Mucosa of descending colon (tissue), 3 donors: ENCODE results near the gene AZI2. TPM values are rescaled to one million over a fixed set of nuclear protein-coding genes. Genes with fewer than 3 reads are reported as not detected.
A peak's percentile ranks its signal among the peaks of the same experiment; 100 is the strongest.

Source experiments
- ATAC-seq: fragments of 200-7000 bp; cut with Tn5 transposase; one replicate; pipeline ENCODE4 v1.9.1; 2020; ENCODE audit warnings: mild to moderate bottlenecking, moderate library complexity
- DNase-seq, 3 donors: peaks; one replicate each; pipeline ENCODE4 v3.0.0-alpha.2; 2020
- H3K36me3 ChIP-seq: fragments of 200-600 bp; one replicate; pipeline ENCODE4 v1.8.0; 2021; ENCODE audit warnings: low read depth, mild to moderate bottlenecking
- H3K4me1 ChIP-seq: fragments of 200-600 bp; one replicate; pipeline ENCODE4 v1.8.0; 2021; ENCODE audit warnings: low read depth, mild to moderate bottlenecking
- H3K4me3 ChIP-seq: fragments of 200-600 bp; one replicate; pipeline ENCODE4 v1.8.0; 2021; ENCODE audit warnings: mild to moderate bottlenecking
- H3K9me3 ChIP-seq: fragments of 200-600 bp; one replicate; pipeline ENCODE4 v1.8.0; 2021; ENCODE audit warnings: mild to moderate bottlenecking
- intact Hi-C, 2 donors: fragments of 100-400 bp; cut with DNase I in 1 of 2; cut with micrococcal nuclease in 1 of 2; formaldehyde crosslinking; loops; one replicate each; pipeline versions ENCODE4 v1.11.0 to v1.11.1; 2022; cut with DNase I, micrococcal nuclease
- total RNA-seq, 3 donors: library from RNA; stranded (reverse); fragmentation: NEBNext Ultra II Directional in 2 of 3; extraction: Animal tissue kit (Norgen Biotek cat#: 25700) in 2 of 3; gene quantifications; one replicate each; pipeline versions ENCODE4 v1.2.1 to v1.2.4, GENCODE V29; 2021 to 2023
- TF ChIP-seq, protein P1 (sequence below): fragments of 200-600 bp; IDR thresholded peaks from one replicate; pipeline ENCODE4 v1.8.0; 2022; ENCODE audit warnings: antibody characterized with exemption, mild to moderate bottlenecking
- donor health status: DM: no; HTN: no; CAD: no; lungs with moderate emphysema.
- donor health status: DM: no; HTN: no; CAD: no.
- donor health status: DM: no; HTN: yes; CAD: no.

Gene AZI2
- total RNA-seq, 3 donors from 2014 or later: 50.4 to 61.6 (median 55.3) TPM

GRCh38 chr3:28320981-28321380, 27.6 kb downstream of the AZI2 start:
- TF ChIP-seq, protein P1, sequence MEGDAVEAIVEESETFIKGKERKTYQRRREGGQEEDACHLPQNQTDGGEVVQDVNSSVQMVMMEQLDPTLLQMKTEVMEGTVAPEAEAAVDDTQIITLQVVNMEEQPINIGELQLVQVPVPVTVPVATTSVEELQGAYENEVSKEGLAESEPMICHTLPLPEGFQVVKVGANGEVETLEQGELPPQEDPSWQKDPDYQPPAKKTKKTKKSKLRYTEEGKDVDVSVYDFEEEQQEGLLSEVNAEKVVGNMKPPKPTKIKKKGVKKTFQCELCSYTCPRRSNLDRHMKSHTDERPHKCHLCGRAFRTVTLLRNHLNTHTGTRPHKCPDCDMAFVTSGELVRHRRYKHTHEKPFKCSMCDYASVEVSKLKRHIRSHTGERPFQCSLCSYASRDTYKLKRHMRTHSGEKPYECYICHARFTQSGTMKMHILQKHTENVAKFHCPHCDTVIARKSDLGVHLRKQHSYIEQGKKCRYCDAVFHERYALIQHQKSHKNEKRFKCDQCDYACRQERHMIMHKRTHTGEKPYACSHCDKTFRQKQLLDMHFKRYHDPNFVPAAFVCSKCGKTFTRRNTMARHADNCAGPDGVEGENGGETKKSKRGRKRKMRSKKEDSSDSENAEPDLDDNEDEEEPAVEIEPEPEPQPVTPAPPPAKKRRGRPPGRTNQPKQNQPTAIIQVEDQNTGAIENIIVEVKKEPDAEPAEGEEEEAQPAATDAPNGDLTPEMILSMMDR: no peak
- H3K9me3 ChIP-seq: no peaks in the 10 kb centered on the region
- intact Hi-C loops: no loop called here
- ATAC-seq: no peak
- no peaks in the 10 kb centered on the region for H3K36me3 ChIP-seq
- no peak for DNase-seq
- H3K4me3 ChIP-seq: no peak overlapping the region
- H3K4me1 ChIP-seq: no peaks in the 10 kb centered on the region

- ATAC-seq (peak; percentile 80), DNase-seq (peak in 1 of 3 donors; percentile 26)
- intact Hi-C loops: no loop called here
- TF ChIP-seq, protein P1: peak; percentile 24
- H3K4me3 ChIP-seq: no peak overlapping the region
- no peaks in the 10 kb centered on the region for H3K36me3 ChIP-seq
- no peaks in the 10 kb centered on the region for H3K9me3 ChIP-seq
- no peaks in the 10 kb centered on the region for H3K4me1 ChIP-seq
Measured at GRCh38 chr3:28317438-28318022, 31.1 kb downstream of the AZI2 start.

- intact Hi-C loops: no loop called here
- TF ChIP-seq, protein P1: no peak
- Histone ChIP-seq H3K9me3 (no peaks in the 10 kb centered on the region), H3K4me3 (no peak overlapping the region), H3K4me1 (no peaks in the 10 kb centered on the region), H3K36me3 (no peaks in the 10 kb centered on the region)
- DNase-seq: no peak
- ATAC-seq: no peak
Measured at GRCh38 chr3:28316226-28316625, 32.4 kb downstream of the AZI2 start.

DNA sequence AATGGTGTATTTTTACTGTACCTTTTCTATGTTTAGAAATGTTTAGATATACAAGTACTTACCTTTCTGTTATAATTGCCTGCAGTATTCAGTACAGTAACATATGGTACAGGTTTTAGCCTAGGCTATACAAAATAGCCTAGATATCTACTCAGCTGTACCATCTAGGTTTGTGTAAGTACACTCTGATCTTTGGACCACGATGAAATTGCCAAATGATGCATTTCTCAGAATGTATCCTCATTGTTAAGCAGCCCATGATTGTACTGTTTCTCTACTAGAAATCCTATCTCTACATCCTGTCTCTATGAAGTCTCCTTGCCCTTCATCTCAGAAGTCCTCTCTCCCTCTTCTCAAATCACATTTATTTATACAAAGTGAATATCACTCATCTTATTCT, 32.9 kb downstream of the AZI2 start:
- Histone ChIP-seq H3K36me3 (no peaks in the 10 kb centered on the region), H3K4me1 (no peaks in the 10 kb centered on the region), H3K4me3 (no peak overlapping the region), H3K9me3 (no peaks in the 10 kb centered on the region)
- DNase-seq (no peak), ATAC-seq (no peak)
- intact Hi-C loops: no loop called here
- TF ChIP-seq, protein P1: no peak

GRCh38 chr3:28308196-28308595, 40.4 kb downstream of the AZI2 start:
- intact Hi-C loops: no loop called here
- H3K4me3 ChIP-seq: no peak overlapping the region
- DNase-seq: no peak
- ATAC-seq: no peak
- no peaks in the 10 kb centered on the region for H3K36me3 ChIP-seq
- TF ChIP-seq, protein P1: no peak
- H3K4me1 ChIP-seq: no peaks in the 10 kb centered on the region
- no peaks in the 10 kb centered on the region for H3K9me3 ChIP-seq

- DNase-seq (no peak), ATAC-seq (no peak)
- Histone ChIP-seq H3K36me3 (no peaks in the 10 kb centered on the region), H3K9me3 (no peaks in the 10 kb centered on the region), H3K4me1 (no peaks in the 10 kb centered on the region), H3K4me3 (no peak overlapping the region)
- intact Hi-C loops: no loop called here
- TF ChIP-seq, protein P1: no peak
Measured at GRCh38 chr3:28301688-28302087, 46.9 kb downstream of the AZI2 start.
